Measurements from ENCODE around the gene DGKI. TPM values are rescaled to one million over a fixed set of nuclear protein-coding genes. Genes with fewer than 3 reads are reported as not detected.

The DGKI gene
- total RNA-seq, 1 experiment from 2014 or later: 1.1 TPM

GRCh38 chr7:137813541-137813940 lies 33.2 kb downstream of the DGKI start:
- DNase-seq (ENCODE audit: low read depth): no peak
- in situ Hi-C loops (cut with HindIII; ENCODE audit: low pct_unique_long_range_greater_than_20kb, low sequenced_read_pairs): no loop called here

- in situ Hi-C loops (cut with HindIII; ENCODE audit: low pct_unique_long_range_greater_than_20kb, low sequenced_read_pairs): no loop called here
- no peak for DNase-seq (ENCODE audit: low read depth)
Measured at GRCh38 chr7:137810248-137810647, 36.5 kb downstream of the DGKI start.

GRCh38 chr7:137804836-137805235 lies 41.9 kb downstream of the DGKI start:
- DNase-seq (ENCODE audit: low read depth): peak; percentile 31
- in situ Hi-C loops (cut with HindIII; ENCODE audit: low pct_unique_long_range_greater_than_20kb, low sequenced_read_pairs): no loop called here

DNA sequence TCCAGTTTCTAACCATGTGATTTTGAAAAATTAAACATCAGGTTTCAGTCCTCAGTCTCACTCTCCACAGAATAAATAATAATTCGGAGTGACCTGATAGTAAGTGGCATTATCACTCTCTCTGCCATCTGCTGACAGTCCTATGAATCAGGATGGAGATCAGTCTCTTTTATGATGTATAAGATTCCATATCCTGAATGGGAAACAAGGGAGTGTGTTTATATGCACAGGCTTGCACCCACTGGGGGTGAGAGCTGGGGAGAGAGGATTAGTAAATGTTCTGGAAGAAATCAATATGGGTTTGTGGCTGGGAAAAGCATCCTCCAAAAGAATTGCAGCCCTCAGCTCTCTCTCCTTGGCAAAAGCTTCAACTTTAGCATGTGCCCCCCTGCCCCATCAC lies 45.3 kb downstream of the DGKI start:
- in situ Hi-C loops (cut with HindIII; ENCODE audit: low pct_unique_long_range_greater_than_20kb, low sequenced_read_pairs): no loop called here
- no peak for DNase-seq (ENCODE audit: low read depth)

- DNase-seq (ENCODE audit: low read depth): peak; percentile 61
- in situ Hi-C loops (cut with HindIII; ENCODE audit: low pct_unique_long_range_greater_than_20kb, low sequenced_read_pairs): no loop called here
Measured at GRCh38 chr7:137801003-137801402, 45.8 kb downstream of the DGKI start.

- in situ Hi-C loops (cut with HindIII; ENCODE audit: low pct_unique_long_range_greater_than_20kb, low sequenced_read_pairs): no loop called here
- no peak for DNase-seq (ENCODE audit: low read depth)
Measured at GRCh38 chr7:137798073-137798763, 48.6 kb downstream of the DGKI start.

DNA sequence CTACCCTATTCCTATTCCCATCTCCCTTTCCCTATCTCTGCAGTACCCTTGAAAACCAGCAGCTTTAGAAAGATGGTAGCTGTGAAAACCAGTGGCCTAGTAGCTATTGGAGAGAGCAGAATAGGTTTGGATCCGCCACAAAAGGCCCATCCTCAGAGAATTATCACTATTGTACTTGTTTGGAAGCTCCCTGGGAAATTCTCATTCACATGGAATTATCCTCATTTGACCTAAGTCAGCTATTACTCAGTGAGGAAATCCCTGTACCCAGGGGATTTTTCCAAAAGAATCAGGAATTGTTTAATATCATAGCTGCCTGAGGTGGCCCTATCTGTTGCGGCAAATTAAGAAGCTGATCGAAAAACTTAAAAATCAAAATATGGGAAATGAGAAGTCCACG lies 51.6 kb downstream of the DGKI start:
- in situ Hi-C loops (cut with HindIII; ENCODE audit: low pct_unique_long_range_greater_than_20kb, low sequenced_read_pairs): no loop called here
- DNase-seq (ENCODE audit: low read depth): no peak

GRCh38 chr7:137791930-137792329 lies 54.8 kb downstream of the DGKI start:
- in situ Hi-C loops (cut with HindIII; ENCODE audit: low pct_unique_long_range_greater_than_20kb, low sequenced_read_pairs): no loop called here
- no peak for DNase-seq (ENCODE audit: low read depth)

- no peak for DNase-seq (ENCODE audit: low read depth)
- in situ Hi-C loops (cut with HindIII; ENCODE audit: low pct_unique_long_range_greater_than_20kb, low sequenced_read_pairs): no loop called here
Measured at GRCh38 chr7:137790828-137791227, 55.9 kb downstream of the DGKI start.

- DNase-seq (ENCODE audit: low read depth): no peak
- in situ Hi-C loops (cut with HindIII; ENCODE audit: low pct_unique_long_range_greater_than_20kb, low sequenced_read_pairs): no loop called here
Measured at GRCh38 chr7:137789215-137789882, 57.4 kb downstream of the DGKI start.

DNA sequence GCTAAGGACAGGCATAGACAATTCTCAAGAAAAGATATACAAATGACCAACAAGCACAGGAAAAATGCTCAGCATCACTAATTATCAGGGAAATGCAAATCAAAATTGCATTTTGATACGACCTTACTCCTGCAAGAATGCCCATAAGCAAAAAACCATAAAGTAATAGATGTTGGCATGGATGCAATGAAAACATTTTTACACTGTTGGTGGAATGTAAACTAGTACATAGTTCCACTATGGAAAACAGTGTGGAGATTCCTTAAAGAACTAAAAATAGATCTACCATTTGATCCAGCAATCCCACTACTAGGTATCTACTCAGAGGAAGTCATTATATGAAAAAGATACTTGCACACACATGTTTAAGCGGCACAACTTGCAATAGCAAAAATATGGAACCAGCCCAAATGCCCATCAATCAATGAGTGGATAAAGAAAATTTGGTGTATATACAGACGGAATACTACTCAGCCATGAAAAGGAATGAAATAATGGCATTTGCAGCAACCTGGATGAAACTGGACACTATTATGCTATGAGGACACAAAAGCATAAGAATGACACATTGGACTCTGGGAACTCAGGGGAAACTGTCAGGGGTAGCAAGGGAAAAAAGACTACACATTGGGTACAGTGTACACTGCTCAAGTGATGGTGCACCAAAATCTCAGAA lies 59.3 kb downstream of the DGKI start:
- DNase-seq (ENCODE audit: low read depth): no peak
- in situ Hi-C loops (cut with HindIII; ENCODE audit: low pct_unique_long_range_greater_than_20kb, low sequenced_read_pairs): no loop called here

DNA sequence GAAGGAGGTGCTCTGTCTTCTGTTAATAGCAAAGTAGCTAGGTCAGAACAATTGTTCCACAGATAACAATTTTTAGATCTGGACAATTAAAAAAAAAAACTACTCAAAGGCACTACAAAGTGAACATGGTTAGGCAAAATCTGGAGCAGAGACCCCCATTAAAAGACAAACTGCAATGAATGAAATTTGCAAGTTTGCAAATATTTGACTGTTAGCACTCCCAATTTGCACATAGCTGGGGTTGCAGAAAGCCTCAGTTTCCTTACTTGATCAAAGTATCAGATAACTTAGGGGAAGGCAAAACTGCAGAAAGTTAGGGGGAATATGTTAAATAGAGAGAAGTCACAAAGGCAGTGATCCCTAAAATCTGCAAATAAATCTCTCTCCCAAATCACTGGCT lies 68.3 kb downstream of the DGKI start:
- DNase-seq (ENCODE audit: low read depth): no peak

GRCh38 chr7:137774793-137775201 lies 72.0 kb downstream of the DGKI start:
- in situ Hi-C loops (cut with HindIII; ENCODE audit: low pct_unique_long_range_greater_than_20kb, low sequenced_read_pairs): no loop called here
- peak; percentile 45 for DNase-seq (ENCODE audit: low read depth)

More for the DNA sequence above, 68.3 kb downstream of the DGKI start:
- in situ Hi-C loops (cut with HindIII; ENCODE audit: low pct_unique_long_range_greater_than_20kb, low sequenced_read_pairs): no loop called here

DNA sequence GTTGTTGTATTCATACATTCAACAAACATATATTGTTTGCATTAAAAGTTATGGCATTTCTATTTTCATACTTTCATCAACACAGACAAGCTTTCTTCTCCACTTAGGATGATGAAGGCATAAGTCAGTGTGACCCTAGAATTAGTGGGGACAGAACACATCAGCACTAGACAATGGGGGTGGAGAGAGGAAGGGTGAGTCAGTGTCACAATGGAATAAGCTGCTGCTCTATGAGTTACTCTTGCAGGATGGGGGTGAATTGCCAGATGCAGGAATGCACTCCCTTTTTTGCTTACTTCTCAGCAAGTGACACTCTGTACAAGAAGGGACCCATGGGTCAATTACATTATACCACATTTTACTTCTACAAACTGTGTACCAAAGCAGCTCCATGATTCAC lies 74.0 kb downstream of the DGKI start:
- DNase-seq (ENCODE audit: low read depth): peak; percentile 40
- in situ Hi-C loops (cut with HindIII; ENCODE audit: low pct_unique_long_range_greater_than_20kb, low sequenced_read_pairs): no loop called here

DNA sequence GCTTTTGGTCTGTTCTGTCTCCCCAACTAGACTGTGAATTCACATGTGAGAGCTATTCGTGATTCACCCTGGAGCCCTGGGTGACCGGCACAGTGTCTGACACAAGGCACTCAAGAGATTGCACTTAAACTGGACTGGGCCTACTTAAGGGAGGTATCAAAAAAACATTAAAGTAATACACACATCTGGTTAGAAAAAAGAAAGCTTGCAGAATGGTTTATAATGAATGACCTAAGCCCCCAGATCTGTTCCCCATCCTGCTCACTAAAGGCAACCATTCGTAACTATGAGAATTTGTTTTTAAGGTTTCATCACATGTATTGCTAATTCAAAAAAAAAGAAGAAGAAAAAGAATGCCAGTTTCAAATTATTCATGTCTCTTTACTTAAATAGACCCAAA lies 74.5 kb downstream of the DGKI start:
- in situ Hi-C loops (cut with HindIII; ENCODE audit: low pct_unique_long_range_greater_than_20kb, low sequenced_read_pairs): no loop called here
- no peak for DNase-seq (ENCODE audit: low read depth)

GRCh38 chr7:137771679-137772078 lies 75.1 kb downstream of the DGKI start:
- in situ Hi-C loops (cut with HindIII; ENCODE audit: low pct_unique_long_range_greater_than_20kb, low sequenced_read_pairs): no loop called here
- no peak for DNase-seq (ENCODE audit: low read depth)

GRCh38 chr7:137771273-137771672 lies 75.5 kb downstream of the DGKI start:
- no peak for DNase-seq (ENCODE audit: low read depth)
- in situ Hi-C loops (cut with HindIII; ENCODE audit: low pct_unique_long_range_greater_than_20kb, low sequenced_read_pairs): no loop called here

- in situ Hi-C loops (cut with HindIII; ENCODE audit: low pct_unique_long_range_greater_than_20kb, low sequenced_read_pairs): no loop called here
- no peak for DNase-seq (ENCODE audit: low read depth)
Measured at GRCh38 chr7:137768366-137768765, 78.4 kb downstream of the DGKI start.

DNA sequence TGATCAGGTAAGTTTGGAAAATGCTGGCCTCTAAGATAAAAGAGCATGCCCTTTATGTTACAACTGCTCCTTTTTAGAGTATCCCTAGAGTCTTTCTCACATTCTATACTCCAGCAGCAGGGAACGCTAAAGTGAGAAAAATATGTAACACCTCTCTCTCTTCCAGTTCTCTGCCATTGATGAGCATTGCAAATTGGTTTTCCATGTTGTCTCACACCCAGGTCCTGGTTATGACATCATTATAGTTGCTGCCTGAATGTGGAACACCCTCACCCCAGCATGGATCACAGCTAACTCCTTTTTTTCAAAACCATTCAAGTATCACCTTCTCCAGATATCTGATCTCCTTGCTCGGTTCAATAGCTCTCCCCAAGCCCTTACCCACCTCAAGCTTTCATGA lies 84.4 kb downstream of the DGKI start:
- in situ Hi-C loops (cut with HindIII; ENCODE audit: low pct_unique_long_range_greater_than_20kb, low sequenced_read_pairs): no loop called here
- no peak for DNase-seq (ENCODE audit: low read depth)

Data from Caki2 (cell line).